Heart right ventricle (tissue), 16 donors: ENCODE measurements around the gene KPNA1. TPM values are rescaled to one million over a fixed set of nuclear protein-coding genes. Genes with fewer than 3 reads are reported as not detected.

ENCODE experiments used
- ATAC-seq, 8 donors: fragments of 200-7000 bp; cut with Tn5 transposase; one replicate each; pipeline ENCODE4 v1.9.1; 2020; ENCODE audit warnings: mild to moderate bottlenecking in 8 of 8, moderate library complexity in 8 of 8, moderate number of reproducible peaks in 1 of 8
- DNase-seq, 2 donors: peaks; one replicate each; pipeline ENCODE4 v3.0.0-alpha.2; 2020
- H3K27ac ChIP-seq, 10 donors: fragments of 200-600 bp; sonication (generic) in 2 of 10; one replicate each; pipeline versions ENCODE4 v1.5.0 to v1.8.0; 2020 to 2022; ENCODE audit warnings: mild to moderate bottlenecking in 3 of 10
- H3K27me3 ChIP-seq, 7 donors: fragments of 200-600 bp; one replicate each; pipeline ENCODE4 v1.8.0; 2021 to 2022; ENCODE audit warnings: mild to moderate bottlenecking in 2 of 7
- H3K36me3 ChIP-seq, 9 donors: fragments of 200-600 bp; sonication (generic) in 1 of 9; one replicate each; pipeline versions ENCODE4 v1.5.0 to v1.8.0; 2020 to 2022; ENCODE audit warnings: mild to moderate bottlenecking in 2 of 9
- H3K4me1 ChIP-seq, 9 donors: fragments of 200-600 bp; sonication (generic) in 1 of 9; one replicate each; pipeline versions ENCODE4 v1.5.0 to v1.8.0; 2020 to 2022; ENCODE audit warnings: mild to moderate bottlenecking in 4 of 9
- H3K4me3 ChIP-seq, 10 donors: fragments of 200-600 bp; sonication (generic) in 2 of 10; one replicate each; pipeline versions ENCODE4 v1.5.0 to v1.8.0; 2020 to 2022; ENCODE audit warnings: mild to moderate bottlenecking in 7 of 10, moderate library complexity in 2 of 10
- H3K9me3 ChIP-seq, 11 donors: fragments of 200-600 bp in 10 of 11; sonication (generic) in 2 of 11; one replicate each; pipeline versions ENCODE4 v1.5.0 to v1.8.0; 2013 to 2022; ENCODE audit warnings: mild to moderate bottlenecking in 2 of 11, control low read depth in 1 of 11, moderate library complexity in 1 of 11
- WGBS, 2 donors: extraction: QIAGEN DNeasy Blood & Tissue Kit; methylation state at CpG; one replicate each; pipeline ENCODE4 v1.1.7; 2013; ENCODE audit warnings: inconsistent platforms in 1 of 2; 5-methylcytosine and 5-hydroxymethylcytosine counted together
- intact Hi-C, 10 donors: fragments of 100-400 bp; cut with DNase I; formaldehyde crosslinking; loops; one replicate each; pipeline versions ENCODE4 v1.11.1 to v1.14.2; 2022
- polyA plus RNA-seq, 2 donors: library from polyadenylated mRNA; stranded (reverse); fragments of 200-250 nt; gene quantifications; one replicate each; pipeline ENCODE4 v1.2.3, GENCODE V29; 2013
- total RNA-seq, 10 donors: library from RNA; stranded (reverse); fragmentation: NEBNext Ultra II Directional in 3 of 10; extraction: Animal tissue kit (Norgen Biotek cat#: 25700) in 3 of 10; gene quantifications; one replicate each; pipeline versions ENCODE4 v1.2.1 to v1.2.4, GENCODE V29; 2021 to 2023
- TF ChIP-seq, protein P1 (sequence below), 9 donors: fragments of 200-600 bp; sonication (generic) in 2 of 9; IDR thresholded peaks; one replicate each; pipeline versions ENCODE4 v1.5.0 to v1.8.0; 2021 to 2022; ENCODE audit warnings: antibody characterized with exemption in 9 of 9, mild to moderate bottlenecking in 5 of 9, moderate library complexity in 1 of 9
- donor health status: Arrhythmogenic right ventricular cardiomyopathy.
- donor health status: ischemic (EF 13 %, LVEDD 7.1; RV severe dilation, severe dysfunction).
- donor health status: healthy with polysubstance abuse.
- donor health status: DM: no; HTN: yes; CAD: no.
- donor health status: DM: no; HTN: no; CAD: no.
- donor health status: ischemic (EF 25% LVEDD 6.9; RV normal size, moderate dysfunction).
- donor health status: ischemic (EF 25% LVEDD 5.7; RV mildly dilated, moderate dysfunction).
- donor health status: healthy.
- donor health status: DM: yes; HTN: yes; CAD: no.
- donor health status: Ischemic cardiomyopathy.
- donor health status: ischemic (EF 35%, LVEDD 5.7; RV mildly dilated, moderate dysfunction).
- donor health status: nonischemic (EF 11% LVEDD 7.7; RV severe dilation, severe dysfunction).
- donor health status: DM: yes; HTN: yes; CAD: no.
- donor health status: PGD.
- donor health status: ischemic (EF 29% LVEDD 5.4; RV normal size, mild dysfunction).
- donor health status: nonischemic (EF 23%, LVEDD 6.1; RV moderate dilation, normal function).

The KPNA1 gene
- total and polyA plus RNA-seq, 12 donors = 14.5 to 121 (median 84.1) TPM

DNA sequence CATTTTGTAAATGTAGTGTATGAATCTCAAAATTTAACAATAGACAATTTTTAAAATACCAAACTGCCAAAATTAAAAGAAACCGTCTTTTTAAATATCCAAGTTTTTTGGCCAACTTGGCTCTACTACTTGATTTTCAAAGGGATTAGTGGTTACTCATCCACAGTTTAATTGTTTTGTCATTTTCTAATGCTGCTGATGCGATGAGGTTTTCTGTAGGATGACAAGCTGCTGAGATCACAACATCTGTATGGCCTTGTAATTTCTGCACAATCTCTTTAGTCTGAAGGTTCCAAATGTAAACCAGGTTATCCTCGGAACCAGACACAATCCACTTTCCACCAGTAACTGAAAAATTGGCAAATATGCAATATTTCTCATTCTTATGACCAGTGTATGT is 100.3 kb downstream of the KPNA1 start:
- no peaks in the 10 kb centered on the region for H3K27me3 ChIP-seq
- ATAC-seq (no peak), DNase-seq (no peak)
- intact Hi-C loops = no loop called here
- peaks cover 8 to 52% (median 27%) of the 10 kb centered on the region in 9 donors for H3K4me1 ChIP-seq
- H3K4me3 ChIP-seq = no peak overlapping the region
- peaks cover 0 to 47% (median 15%) of the 10 kb centered on the region in 9 donors for H3K36me3 ChIP-seq
- 81 to 94% methylated on average over 3 of the region's 3 CpGs for WGBS, 2 donors
- no peak overlapping the region for H3K27ac ChIP-seq
- H3K9me3 ChIP-seq = no peaks in the 10 kb centered on the region
- TF ChIP-seq, protein P1, sequence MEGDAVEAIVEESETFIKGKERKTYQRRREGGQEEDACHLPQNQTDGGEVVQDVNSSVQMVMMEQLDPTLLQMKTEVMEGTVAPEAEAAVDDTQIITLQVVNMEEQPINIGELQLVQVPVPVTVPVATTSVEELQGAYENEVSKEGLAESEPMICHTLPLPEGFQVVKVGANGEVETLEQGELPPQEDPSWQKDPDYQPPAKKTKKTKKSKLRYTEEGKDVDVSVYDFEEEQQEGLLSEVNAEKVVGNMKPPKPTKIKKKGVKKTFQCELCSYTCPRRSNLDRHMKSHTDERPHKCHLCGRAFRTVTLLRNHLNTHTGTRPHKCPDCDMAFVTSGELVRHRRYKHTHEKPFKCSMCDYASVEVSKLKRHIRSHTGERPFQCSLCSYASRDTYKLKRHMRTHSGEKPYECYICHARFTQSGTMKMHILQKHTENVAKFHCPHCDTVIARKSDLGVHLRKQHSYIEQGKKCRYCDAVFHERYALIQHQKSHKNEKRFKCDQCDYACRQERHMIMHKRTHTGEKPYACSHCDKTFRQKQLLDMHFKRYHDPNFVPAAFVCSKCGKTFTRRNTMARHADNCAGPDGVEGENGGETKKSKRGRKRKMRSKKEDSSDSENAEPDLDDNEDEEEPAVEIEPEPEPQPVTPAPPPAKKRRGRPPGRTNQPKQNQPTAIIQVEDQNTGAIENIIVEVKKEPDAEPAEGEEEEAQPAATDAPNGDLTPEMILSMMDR (IDR thresholded peaks at IDR 0.05) = no peak

DNA sequence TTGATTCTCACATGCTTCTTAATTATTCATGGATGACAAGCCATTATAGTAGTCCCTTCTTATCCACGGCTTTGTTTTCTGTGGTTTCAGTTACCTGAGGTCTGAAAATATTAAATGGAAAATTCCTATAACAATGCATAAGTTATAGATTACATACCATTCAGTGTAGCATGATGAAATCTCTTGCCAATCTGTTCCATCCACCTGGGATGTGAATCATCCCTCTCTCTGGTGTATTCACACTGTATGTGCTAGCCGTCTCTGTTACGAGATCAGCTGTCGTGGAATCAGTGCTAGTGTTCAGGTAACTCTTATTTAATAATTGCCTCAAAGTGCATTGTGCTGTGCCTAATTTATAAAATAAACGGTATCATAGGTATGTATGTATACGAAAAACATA is 104.1 kb downstream of the KPNA1 start:
- TF ChIP-seq, protein P1 (IDR thresholded peaks at IDR 0.05) = no peak
- peaks cover 0 to 84% (median 38%) of the 10 kb centered on the region in 9 donors for H3K36me3 ChIP-seq
- H3K4me1 ChIP-seq = peaks cover 4 to 42% (median 21%) of the 10 kb centered on the region in 9 donors
- intact Hi-C loops = no loop called here
- no peak for ATAC-seq
- no peaks in the 10 kb centered on the region for H3K9me3 ChIP-seq
- DNase-seq = no peak
- 91 to 92% methylated on average over 6 of the region's 6 CpGs for WGBS, 2 donors
- no peak overlapping the region for H3K4me3 ChIP-seq
- H3K27me3 ChIP-seq = no peaks in the 10 kb centered on the region
- H3K27ac ChIP-seq = no peak overlapping the region

DNA sequence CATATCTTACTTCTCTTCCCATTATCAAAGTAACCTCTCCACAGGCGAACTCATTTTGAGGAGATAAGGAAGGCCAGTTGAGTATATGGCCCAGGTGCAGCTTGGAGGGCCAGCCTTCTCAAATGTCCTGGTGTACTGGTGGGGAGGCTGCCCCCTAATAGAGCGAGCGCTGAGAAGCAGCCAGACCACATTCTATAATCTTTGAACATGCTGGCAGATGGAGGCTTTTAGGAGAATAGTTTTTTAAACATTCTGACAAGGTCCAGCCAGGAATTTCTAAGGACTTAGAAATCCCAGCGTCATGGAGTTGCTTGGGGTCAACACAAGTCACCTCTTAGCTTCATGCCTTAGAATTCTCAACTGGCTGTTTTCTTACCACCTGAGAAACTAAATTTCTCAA is 104.6 kb downstream of the KPNA1 start:
- TF ChIP-seq, protein P1 (IDR thresholded peaks at IDR 0.05) = no peak
- H3K36me3 ChIP-seq = peaks cover 0 to 90% (median 38%) of the 10 kb centered on the region in 9 donors
- H3K27me3 ChIP-seq = no peaks in the 10 kb centered on the region
- peak overlapping the region in 1 of 10 donors; percentile 30 for H3K4me3 ChIP-seq
- peaks cover 3 to 38% (median 18%) of the 10 kb centered on the region in 9 donors for H3K4me1 ChIP-seq
- H3K9me3 ChIP-seq = no peaks in the 10 kb centered on the region
- ATAC-seq (no peak), DNase-seq (no peak)
- H3K27ac ChIP-seq = peak overlapping the region in 1 of 10 donors; percentile 83
- intact Hi-C loops = no loop called here
- 82 to 90% methylated on average over 4 of the region's 4 CpGs for WGBS, 2 donors

DNA sequence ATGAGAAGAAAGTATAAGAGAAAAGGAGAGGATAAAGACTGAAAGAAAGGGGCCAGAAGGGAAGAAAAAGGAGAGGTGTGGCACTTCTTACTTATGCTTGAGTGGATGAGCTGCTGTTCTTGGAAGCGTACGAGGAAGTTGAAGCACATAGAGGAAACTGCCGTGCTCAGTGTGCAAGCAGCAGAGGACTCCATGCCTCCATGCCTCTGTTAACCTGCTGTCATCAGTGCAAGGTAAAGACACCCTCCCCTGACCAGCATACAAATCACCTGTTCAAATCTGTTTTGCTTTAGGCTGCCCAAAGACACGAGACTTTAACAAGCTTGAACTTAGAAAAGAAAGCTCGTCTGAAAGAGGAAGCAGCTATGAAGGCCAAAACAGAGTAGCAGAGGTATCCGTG is 105.3 kb downstream of the KPNA1 start:
- peaks cover 0 to 31% (median 12%) of the 10 kb centered on the region in 9 donors for H3K4me1 ChIP-seq
- ATAC-seq = no peak
- peaks cover 0 to 96% (median 38%) of the 10 kb centered on the region in 9 donors for H3K36me3 ChIP-seq
- H3K27me3 ChIP-seq = no peaks in the 10 kb centered on the region
- TF ChIP-seq, protein P1 (IDR thresholded peaks at IDR 0.05) = no peak
- intact Hi-C loops = no loop called here
- no peak for DNase-seq
- 81% methylated on average over 6 of the region's 6 CpGs for WGBS, 2 donors
- peak overlapping the region in 2 of 10 donors; percentile 18 to 83 for H3K27ac ChIP-seq
- H3K9me3 ChIP-seq = no peaks in the 10 kb centered on the region
- peak overlapping the region in 1 of 10 donors; percentile 30 for H3K4me3 ChIP-seq
